Glomerular visceral epithelial cell (primary cell): ENCODE measurements around the gene P2RY6.

Experiments used
- DNase-seq: peaks from one replicate; pipeline ENCODE4 v3.0.0-alpha.2; 2016; ENCODE audit errors: extremely low spot score

The P2RY6 gene

DNA sequence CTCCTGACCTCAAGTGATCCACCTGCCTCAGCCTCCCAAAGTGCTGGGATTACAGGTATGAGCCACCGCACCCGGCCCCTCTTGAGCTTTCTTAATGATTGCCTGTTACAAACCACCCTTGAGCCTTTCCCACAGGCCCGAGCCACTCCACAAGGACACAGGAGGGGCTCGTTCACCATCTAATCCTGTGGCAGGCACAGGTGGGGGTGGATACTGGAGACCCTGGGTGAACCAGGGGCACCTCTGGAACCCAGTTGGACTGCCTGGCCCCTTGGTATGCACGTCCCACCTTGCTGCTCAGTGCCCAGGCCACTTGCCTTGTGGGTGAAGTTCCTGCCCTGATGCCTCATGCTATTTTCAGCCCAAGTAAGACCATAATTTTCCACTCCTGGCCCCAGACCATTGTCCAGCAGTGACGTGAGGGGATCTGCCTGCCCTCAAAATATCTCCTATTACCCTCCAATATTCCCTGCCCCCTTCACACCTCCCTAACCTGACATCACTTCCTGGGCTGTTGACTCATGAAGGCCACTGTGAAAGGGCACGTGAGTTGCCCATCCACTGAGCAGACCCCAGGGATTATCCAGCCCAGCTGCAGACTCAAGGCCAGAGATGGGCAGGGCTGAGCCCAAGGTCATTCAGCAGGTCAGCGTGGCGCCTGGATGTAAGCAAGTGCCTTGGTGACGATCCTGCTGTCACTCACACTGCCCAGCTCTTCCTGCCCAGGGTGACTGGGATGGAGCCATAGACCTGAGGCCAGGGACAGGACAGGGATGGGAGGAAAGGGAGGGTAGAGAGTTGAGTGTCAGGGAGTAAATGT is 34.5 kb upstream of the P2RY6 start:
- DNase-seq = peak; percentile 47

DNA sequence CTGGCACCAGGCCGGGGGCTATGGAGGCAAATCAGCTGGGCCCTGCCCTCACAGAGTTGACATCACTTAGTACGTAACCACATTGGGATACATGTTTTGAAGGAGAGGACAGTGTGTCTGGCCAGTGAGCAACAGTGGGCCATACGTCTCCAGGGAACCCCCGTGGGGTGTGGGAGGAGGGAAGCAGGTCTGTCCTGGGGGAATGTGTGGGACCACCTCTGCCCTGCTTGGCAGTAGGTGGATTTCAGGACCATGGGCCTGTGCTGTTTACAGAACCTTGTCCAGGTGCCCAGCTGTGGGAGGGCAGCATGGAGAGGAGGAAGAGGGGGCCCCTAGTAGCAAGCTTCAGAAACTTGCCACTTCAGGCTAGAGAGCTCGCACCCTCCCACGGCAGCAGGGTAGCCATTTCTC is 33.0 kb upstream of the P2RY6 start:
- DNase-seq = no peak

DNA sequence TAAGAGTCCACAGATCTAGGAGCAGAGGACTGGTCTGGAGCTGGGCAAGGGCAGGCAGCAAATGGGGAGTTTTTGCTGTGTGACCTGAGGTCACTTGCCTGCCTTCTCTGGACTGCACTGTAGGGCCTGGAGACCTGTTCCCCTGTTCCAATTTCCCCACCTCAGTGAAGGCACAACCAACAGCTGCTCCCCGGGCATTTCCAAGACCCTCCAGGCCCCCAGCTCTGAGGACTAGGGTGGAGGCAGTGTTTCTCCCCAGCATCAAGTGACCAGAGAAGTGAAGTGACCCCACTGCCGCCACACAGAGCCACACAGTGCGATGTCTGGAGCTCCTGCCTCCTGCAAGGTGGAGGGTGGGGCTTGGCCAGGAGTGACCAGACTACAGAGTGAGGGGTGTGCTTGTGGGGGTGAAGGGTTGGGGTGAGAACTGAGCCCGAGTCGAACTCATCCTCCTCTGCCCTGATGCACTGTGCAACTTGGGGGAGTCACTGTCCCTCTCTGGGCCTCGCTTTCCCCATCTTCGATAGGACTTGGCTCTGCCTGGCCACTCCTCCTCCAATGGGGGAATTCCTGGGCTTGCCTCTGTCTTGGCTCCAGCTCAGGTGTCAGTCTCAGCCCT is 32.5 kb upstream of the P2RY6 start:
- DNase-seq = no peak

DNA sequence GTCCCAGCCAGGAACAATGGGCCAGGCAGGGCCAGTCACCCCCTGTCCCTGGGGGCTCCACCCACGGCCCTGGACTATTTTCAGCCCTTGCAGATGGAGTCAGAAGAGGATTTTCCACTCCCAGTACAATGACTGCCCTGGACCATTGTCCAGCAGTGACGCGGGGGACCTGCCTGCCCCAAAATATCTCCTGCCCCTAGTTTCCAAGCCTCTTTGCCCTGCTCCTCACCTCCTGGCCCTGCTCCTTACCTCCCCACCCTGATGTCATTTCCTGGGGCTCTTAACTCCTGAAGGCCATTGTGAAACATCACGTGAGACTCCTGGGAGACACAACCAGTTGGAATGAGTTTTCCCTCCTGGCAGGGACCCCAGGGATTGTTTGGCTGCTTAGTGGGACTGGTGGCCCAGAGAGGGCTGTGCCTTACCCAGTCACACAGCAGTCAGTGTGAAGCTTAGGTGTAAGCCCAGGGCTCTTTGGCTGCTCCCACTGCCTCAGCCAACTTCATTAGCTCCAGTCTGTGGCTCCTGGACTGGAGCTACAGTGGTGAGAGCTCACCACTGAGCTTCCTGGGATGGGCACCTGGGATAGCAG is 31.9 kb upstream of the P2RY6 start:
- no peak for DNase-seq

DNA sequence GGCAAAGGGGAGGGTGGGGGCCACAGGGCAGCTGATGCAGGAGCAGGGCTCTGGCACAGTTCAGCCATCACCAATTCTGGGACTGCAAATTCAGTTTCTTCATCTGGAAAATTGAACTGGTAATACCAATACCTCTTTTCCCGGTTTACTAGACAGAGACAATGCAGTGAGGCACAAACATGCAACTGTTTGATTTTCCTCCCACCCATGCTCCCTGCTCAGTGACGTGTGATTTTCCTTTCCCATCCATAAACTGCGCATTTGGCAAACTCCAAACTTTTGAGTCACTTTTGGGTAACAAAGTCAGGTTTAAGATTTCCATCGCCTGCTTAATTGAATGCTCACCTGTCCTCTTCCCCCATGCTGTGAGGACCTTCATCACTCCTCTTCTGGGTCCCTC is 30.8 kb upstream of the P2RY6 start:
- no peak for DNase-seq

DNA sequence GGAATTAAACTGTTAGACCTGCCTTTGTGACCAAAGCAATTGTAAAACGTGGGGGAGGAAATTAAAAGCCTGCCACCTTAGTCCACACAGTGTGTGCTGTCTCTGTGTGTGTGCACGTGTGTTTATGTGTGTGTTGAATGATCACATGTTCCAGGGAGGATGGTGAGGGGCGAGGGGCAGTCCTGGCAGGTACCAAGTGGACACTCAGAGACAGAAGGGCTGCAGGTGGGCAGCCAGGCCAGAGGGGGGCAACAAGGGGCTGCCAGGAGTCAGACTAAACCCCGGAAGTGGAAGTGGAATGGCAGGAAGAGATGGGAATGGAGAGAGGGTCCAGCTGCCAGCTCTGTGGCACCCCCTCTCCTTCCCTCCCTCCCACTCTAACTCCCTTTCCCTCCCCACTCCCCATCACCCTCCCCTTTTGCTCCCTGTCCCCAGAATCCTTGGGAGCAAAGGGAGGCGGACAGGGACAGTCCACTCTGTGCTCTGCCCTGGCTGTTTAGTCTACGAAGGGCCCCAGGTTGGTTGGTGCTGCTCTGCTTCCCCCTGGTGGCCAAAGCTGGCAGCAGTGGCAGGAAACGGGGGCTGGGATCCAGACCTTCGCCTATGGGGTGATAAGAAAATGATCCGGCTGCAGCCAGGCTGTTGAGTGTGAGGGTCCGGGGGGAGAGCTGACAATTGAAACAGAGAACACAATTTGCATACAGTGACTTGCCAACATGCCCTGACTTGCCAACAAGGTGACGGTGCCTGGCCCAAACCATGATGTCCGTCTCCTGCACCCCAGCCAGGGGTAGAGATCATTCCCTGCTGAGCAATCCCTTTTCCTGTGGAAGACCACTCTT is 29.7 kb upstream of the P2RY6 start:
- peak; percentile 84 for DNase-seq

DNA sequence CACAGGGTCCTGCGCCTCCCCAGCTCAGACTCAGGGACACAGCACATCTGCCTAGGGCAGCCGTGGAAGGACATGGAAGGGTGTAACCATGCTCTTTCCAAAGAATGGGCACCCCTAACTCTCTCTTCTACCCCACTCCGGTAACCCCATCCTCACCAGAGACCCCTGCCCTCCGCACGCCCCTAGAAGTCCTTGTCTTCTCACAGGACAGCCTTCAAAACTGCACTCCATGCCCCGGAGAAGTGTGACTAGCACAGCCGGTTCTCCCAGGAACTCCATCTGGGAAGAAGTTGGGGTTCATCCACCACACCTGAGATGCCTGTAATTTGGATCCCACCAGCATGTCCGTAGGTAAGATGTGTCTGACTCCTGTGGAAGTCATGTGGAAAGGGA is 29.0 kb upstream of the P2RY6 start:
- no peak for DNase-seq

DNA sequence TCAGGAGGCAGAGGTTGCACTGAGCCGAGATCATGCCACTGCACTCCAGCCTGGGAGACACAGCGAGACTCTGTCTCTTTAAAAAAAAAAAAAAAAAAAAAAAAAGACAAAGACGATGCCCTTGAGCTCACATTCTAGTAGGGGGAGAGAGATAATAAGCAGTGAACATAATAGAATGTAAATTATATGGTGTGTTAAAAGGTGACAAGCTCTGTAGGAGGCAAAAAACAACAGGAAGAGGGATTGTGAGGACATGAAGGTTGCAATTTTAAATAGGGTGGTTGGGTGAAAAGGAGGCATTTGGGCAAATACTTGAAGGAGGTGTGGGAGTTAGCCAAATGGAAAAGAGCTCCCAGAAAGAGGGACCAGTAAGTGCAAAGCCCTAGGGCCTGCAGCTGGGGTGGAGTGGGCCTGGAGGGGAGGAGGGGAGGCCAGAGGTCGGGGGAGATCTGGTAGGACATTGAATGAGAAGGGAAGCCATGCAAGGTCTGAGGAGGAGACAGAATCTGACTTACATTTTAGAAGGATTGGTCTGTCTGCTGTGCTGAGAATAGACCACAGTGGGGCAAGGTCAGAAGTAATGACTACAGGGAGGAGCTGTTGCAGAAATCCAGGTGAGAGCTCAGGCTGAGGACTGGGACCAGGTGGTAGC is 27.4 kb upstream of the P2RY6 start:
- no peak for DNase-seq

DNA sequence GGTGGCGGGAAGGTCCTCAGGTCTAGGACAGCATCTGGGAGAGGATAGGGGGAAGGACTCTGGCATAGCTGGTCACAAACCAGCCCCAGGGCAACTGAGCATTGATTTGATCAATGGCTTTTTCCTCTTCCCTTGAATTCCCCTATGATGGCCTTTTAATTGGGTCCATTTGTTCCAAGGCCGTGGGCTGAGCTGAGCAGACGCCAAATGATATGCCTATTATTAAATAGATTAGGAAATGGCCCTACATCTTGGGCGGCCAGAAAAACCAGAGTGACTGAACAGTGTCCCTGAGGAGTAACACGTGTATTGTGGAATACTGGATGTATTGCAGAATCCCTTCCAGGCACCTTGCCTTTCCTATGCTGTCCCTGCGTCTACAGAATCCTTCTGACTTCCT is 26.7 kb upstream of the P2RY6 start:
- DNase-seq = no peak

DNA sequence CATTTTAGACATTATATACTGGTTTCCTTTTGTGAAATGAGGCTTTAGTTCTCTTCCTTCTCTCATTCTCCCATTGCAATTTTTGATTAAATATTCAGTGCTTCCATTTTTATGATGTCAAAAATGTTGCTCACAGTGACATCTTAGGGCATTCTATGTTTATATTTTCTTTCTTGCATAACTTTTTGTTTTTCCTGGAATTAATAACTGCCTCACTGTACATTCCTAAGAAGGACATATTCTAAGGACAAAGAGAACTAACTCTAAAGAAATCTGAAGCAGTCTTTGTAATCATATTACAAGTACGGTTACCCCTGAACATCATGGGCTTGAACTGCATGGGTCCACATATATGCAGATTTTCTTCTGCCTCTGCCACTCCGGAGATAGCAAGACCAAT is 25.8 kb upstream of the P2RY6 start:
- DNase-seq = no peak

DNA sequence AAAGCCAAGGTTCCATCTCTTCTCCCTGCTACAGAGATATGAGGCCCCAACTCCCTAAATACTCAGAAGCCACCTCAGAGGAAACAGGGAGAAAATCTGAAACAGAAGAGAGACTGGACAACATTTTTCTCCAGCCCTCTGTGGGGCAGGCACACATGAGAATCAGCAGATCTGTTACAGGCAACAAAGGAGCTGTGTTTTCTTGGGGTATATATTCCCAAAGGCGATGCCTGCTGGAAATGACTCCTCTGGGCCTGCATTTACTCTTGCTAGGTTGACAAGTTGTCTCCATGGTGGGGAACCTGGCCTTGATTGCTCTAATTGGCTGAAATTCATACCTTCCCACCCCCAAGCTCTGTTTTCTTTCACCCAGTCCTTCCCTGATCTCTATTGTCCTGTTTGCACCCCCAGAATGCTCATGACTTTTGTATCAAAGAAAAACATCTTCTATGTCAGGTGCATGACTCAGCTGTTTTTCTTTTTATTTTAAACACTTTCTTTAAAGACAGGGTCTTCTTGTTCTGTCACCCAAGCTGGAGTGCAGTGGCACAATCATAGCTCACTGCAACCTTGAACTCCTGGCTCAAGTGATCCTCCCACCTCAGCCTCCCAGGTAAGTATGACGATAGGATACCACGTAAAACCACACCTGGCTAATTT is 23.5 kb upstream of the P2RY6 start:
- no peak for DNase-seq

DNA sequence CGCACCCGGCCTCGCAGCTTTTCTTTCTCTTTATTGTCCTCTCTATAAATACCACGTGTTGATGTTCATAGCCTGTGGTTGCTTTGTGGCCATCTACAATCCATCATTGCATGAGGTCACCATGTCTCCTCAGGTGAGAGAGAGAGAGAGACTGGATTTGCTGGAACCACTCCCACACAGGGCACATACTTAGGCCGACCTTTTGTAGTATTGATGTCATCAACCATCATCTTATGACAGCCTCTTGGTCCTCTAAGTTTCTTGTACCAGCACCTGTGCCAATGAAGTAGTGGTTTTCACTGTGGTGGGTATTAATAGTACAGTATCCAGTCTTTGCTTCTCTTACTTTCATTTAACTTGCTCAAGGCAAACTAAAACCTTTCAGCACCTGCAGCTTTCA is 22.8 kb upstream of the P2RY6 start:
- DNase-seq = peak; percentile 75

DNA sequence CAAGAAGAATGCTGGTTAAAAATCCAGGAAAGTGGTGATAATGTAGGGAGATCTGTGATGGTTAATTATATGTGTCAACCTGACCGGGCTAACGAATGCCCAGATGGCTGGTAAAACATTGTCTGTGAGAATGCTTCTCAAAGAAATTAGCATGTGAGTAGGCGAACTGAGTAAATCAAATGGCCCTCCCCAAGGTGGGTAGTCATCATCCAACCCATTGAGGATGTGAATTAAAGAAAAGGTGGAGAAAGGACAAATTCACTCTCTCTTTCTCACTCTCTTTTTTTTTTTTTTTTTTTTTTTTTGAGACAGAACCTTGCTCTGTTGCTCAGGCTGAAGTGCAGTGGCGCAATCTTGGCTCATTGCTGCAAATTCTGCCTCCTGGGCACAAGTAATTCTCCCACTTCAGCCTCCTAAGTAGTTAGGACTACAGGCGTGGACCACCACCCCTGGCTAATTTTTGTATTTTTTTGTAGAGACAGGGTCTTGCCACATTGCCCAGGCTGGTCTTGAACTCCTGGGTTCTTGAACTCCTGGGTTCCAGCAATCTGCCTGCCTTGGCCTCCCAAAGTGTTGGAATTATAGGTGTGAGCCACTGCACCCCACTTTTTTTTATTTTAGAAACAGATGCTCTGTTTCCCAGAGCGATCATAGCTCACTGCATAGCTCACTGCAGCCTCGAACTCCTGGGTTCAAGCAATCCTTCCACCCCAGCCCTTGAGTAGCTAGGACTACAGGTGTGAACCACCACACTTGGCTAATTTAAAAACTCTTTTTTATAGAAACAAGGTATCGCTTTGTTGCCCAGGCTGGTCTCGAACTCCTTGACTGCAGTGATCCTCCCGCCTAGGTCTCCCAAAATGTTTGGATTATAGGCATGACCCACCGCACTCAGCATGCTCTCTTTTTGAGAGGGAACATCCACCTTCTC is 22.0 kb upstream of the P2RY6 start:
- DNase-seq = no peak

DNA sequence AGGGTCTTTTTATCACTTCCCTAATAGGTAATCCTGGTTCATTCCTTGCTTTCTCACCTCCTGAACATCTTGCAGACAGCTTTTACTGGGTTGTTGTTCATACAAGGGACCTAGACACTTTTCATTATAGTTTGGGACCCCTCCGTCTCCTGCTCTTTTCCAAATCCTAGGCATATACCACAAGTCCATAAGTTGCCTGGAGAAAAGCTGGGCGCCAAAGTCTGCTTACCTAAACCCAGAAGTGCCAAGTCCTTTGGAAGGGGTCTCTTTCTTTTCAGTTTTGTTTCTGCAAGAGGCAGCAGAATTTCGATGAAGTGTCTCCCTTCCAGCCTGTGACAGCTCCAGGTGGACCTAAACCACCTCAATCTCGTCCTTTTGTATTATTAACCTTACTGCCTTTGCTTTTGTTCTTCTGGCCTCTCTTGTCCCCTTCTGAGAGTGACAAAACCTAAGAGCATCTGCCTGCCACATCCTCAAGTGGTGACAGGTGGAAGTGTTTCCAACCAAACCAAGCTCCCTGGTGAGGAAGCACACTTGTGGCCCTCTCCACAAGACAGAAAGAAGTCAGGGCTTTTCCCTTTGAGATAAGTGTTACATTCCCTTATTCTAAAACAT is 19.5 kb upstream of the P2RY6 start:
- DNase-seq = no peak

DNA sequence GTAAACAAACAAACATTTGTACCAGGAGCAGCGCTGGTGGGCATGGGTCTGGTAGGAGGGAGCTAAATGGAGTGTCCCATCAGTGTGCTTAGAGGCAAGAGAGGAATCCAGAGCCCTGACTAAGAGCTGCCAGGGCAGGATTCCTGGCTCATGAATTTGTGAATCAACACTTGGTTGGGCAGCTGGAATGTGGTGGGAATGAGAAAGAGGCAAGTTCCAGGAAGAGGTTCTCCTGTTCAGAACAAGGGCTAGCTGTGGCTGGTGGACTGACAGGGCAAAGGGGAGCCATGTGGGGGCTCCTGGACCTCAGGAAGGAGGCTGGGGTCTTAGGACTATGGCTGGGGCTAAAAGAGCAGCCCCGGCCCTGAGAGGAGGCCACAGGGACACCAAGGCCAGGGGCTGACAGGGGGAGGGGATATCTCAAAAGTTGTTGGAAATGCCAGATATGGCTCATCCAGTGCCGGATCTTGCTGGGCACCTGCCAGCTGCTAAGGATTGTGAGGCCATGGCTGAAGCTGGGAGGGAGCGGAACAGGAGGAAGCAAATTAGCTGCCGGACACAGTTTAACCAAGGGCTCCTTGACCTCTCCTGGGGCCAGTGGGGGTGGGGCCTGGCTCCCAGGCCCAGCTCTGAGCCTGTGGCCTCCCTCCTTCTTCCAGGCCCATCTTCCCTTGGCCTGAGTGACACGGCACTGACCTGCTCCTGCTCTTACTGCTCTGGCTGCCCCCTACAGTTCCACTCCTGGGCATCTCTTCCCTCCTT is 14.6 kb upstream of the P2RY6 start:
- DNase-seq = peak; percentile 96

DNA sequence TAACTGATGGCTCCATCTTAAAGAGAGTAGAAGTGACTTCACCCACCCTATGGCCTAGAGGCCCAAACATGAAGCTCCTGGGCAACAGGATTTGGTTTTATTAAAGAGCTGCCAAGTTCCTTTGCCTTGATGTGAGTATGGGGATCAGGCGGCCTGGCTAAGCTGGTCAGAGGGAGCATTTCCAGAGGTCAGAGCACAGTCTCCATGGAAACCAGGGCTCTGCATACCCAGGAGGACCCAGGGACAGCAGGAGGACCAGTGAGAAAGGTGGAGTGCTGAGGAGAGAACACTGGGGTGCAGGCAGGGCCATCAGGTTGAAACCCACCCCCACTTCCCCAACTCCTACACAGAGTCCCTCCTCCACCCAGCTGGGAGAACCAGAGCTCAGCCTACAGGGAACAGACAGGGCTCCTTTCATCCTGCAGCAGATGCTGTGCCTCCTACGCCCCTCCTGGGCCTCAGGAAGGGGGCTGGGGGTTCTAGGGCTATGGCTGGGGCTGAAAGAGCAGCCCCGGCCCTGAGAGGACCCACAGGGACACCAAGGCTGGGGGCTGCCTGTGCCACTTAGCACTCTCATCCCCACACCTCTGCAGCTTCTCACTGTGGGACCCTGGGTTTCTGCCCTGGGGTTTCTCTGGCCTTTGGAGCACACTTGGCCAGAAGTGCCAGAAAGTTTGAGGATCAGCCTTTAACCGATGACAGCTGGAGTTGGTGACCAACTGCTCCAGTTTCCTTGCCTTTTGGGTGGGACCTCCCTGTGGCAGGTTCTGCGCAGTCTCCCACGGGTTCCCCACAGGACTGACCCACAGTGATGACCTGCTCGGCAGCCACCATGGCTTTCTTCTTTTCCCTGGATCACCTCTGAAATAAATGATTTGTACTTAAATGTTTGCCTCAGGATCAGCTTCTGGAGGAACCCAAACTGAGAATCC is 13.8 kb upstream of the P2RY6 start:
- DNase-seq = no peak

DNA sequence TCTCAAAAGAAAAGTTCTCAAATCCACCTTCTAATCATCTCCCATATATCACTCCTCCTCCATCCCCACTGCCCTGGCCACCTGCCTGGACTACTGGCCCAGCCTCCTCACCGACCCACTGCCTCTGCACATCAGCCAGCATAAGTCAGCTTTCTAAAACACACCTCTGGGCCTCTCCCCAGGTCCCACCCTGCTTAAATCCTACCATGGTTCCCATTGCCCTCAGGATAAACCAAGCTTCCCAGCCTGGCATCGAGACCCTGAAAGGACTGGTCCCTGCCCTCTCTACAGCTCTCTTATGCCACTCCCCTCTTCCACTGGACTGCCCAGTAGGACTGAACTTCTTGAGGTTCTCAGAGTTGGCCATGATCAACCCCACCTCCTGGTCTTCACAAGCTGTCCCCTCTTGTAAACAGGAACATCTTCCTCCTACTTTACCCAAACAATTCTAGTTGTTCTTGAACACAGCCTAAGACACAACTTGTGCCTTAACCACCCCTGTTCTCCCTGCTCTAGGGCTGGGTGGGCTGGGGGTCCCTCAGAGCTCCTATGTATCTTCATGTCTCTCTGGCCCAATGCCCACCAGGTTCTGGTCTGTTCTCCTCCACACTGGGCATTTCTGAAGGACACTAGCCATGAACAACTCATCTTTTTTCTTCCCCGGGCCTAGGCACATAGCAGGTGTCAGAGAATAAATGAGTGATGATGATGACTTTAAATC is 12.6 kb upstream of the P2RY6 start:
- no peak for DNase-seq
